ENCODE results near the gene B4GALT5.

The B4GALT5 gene

DNA sequence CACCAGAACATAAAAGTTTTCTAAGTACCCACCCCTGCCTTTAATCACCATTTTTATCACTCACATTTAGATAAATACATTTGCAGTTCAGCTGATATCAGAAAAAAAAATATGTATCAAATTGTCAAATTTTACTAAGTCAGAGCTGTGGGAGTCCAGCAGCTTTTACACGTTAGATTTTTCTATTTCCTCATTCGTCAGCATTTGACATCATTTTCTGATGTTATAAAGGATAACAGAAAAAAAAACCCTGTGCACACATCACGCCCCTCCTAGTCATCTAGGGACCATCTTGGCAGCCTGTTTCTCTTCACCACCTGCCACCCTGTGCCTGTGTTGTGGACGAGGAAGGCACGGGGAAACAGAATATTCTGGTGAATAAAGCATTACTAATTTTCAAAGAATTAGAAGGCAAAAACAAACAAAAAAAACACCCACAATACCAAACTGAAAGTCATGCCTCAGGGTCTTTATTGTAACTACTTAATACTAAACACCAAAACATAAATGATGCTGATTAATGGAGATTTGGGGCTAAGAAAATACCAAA is 12.4 kb downstream of the B4GALT5 start:
- Histone ChIP-seq H3K4me1 (ENCODE audit: control insufficient read depth, insufficient read depth, low read length, poor library complexity, severe bottlenecking) (peaks cover 25% of the 10 kb centered on the region), H3K36me3 (ENCODE audit: control insufficient read depth, insufficient read depth, low read length) (peaks cover 4% of the 10 kb centered on the region), H3K9me3 (ENCODE audit: control insufficient read depth, low read length) (no peaks in the 10 kb centered on the region), H3K4me3 (ENCODE audit: extremely low read depth, insufficient read depth, low read length, poor library complexity, severe bottlenecking) (no peak overlapping the region), H3K27ac (ENCODE audit: low read depth, low read length, severe bottlenecking) (peak overlapping the region; percentile 73)
- no CpG with 5 or more reads among the region's 5 CpGs for WGBS, 2 experiments (ENCODE audit: insufficient coverage in 2 of 2)

DNA sequence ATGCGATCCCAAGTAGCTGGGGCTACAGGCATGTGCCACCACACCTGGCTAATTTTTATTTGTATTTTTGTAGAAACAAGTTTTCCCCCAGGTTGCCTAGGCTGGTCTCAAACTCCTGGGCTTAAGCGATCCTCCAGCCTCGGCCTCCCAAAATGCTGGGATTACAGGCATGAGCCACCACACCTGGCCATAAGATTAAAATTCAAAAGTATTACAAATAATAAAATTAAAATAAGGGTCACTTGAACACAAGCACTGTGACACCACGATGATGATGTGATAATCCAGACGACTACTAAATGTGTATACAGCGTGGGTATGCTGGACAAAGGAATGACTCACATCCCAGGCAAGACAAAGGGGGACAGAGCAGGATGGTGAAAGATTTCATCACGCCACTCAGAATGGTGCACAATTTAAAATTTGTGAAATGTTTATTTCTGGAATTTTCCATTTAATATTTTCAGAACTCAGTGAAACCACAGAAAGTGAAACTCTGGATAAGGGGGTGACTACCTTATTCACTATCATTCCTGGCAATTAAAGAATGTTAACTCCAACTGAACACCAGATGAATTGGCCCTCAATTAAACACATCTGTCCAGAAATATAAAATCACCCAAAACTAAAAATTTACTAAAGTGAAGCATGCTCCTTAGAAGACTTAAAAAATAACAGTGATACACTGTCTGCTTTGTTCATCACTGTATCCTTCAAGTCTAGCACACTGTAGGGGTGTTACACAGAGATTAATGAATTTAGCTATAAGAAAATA is 13.1 kb downstream of the B4GALT5 start:
- Histone ChIP-seq H3K4me3 (ENCODE audit: extremely low read depth, insufficient read depth, low read length, poor library complexity, severe bottlenecking) (no peak overlapping the region), H3K9me3 (ENCODE audit: control insufficient read depth, low read length) (no peaks in the 10 kb centered on the region), H3K36me3 (ENCODE audit: control insufficient read depth, insufficient read depth, low read length) (peaks cover 4% of the 10 kb centered on the region), H3K27ac (ENCODE audit: low read depth, low read length, severe bottlenecking) (peak overlapping the region; percentile 73), H3K4me1 (ENCODE audit: control insufficient read depth, insufficient read depth, low read length, poor library complexity, severe bottlenecking) (peaks cover 25% of the 10 kb centered on the region)
- WGBS, 2 experiments (ENCODE audit: insufficient coverage in 2 of 2), result 83 to 90% methylated on average over 4 of the region's 7 CpGs

DNA sequence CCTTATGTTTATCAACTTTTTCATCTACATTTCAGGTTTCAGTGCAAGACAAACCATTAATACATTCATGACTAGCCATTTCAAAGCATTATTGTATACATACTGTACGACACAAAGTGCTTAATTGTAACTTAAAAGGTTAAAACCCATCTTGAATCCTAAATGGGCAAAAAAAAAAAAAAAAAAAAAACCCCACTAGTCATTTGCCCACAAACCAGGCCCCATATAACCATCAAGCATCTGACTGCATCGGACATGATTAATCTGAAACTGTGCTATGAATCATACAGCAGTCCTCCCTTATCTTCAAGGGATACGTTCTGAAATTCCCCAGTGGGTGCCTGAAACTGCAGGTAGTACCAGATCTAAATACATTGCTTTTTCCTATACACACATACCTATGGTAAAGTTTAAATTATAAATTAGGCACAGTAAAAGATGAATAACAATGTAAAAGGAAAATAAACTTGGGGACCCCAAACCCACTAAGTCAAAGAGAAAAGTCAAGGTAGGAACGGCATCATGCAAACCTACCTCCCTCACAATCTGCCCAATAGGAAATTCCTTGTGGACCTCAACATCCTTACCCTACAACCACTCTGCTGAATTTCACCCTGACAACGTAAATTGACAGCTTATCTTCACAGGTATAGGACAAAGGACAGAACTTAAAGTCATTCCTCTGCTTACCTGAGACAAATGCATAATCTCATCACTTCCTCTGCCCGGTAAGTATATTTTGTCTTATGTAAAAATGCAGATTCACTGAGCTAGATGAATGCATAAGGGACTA is 14.3 kb downstream of the B4GALT5 start:
- Histone ChIP-seq H3K4me3 (ENCODE audit: extremely low read depth, insufficient read depth, low read length, poor library complexity, severe bottlenecking) (no peak overlapping the region), H3K36me3 (ENCODE audit: control insufficient read depth, insufficient read depth, low read length) (no peaks in the 10 kb centered on the region), H3K9me3 (ENCODE audit: control insufficient read depth, low read length) (no peaks in the 10 kb centered on the region), H3K27ac (ENCODE audit: low read depth, low read length, severe bottlenecking) (no peak overlapping the region), H3K4me1 (ENCODE audit: control insufficient read depth, insufficient read depth, low read length, poor library complexity, severe bottlenecking) (peaks cover 25% of the 10 kb centered on the region)
- 51 to 100% methylated on average over 2 of the region's 6 CpGs for WGBS, 2 experiments (ENCODE audit: insufficient coverage in 2 of 2)

DNA sequence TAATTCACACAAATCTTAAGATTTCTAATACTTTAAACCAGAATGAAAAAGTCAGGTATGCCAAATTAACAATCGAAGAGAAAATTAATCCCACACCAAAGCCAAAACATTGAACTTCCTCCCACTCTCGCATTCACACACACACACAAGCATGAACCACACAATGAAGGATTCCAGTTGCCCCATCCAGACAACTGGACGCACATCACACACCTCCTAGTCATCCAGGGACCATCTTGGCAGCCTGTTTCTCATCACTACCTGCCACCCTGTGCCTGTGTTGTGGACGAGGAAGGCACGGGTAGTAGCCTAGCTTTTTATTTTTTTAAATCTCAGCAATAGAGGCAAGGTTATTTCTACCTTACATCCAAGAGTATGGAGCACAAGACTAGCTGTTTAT is 15.2 kb downstream of the B4GALT5 start:
- 94 to 96% methylated on average over 5 of the region's 5 CpGs for WGBS, 2 experiments (ENCODE audit: insufficient coverage in 2 of 2)
- Histone ChIP-seq H3K4me1 (ENCODE audit: control insufficient read depth, insufficient read depth, low read length, poor library complexity, severe bottlenecking) (peaks cover 25% of the 10 kb centered on the region), H3K36me3 (ENCODE audit: control insufficient read depth, insufficient read depth, low read length) (no peaks in the 10 kb centered on the region), H3K4me3 (ENCODE audit: extremely low read depth, insufficient read depth, low read length, poor library complexity, severe bottlenecking) (no peak overlapping the region), H3K9me3 (ENCODE audit: control insufficient read depth, low read length) (no peaks in the 10 kb centered on the region), H3K27ac (ENCODE audit: low read depth, low read length, severe bottlenecking) (no peak overlapping the region)

- H3K4me1 ChIP-seq (ENCODE audit: control insufficient read depth, insufficient read depth, low read length, poor library complexity, severe bottlenecking), result peaks cover 27% of the 10 kb centered on the region
- H3K4me3 ChIP-seq (ENCODE audit: extremely low read depth, insufficient read depth, low read length, poor library complexity, severe bottlenecking), result no peak overlapping the region
- no peaks in the 10 kb centered on the region for H3K36me3 ChIP-seq (ENCODE audit: control insufficient read depth, insufficient read depth, low read length)
- H3K27ac ChIP-seq (ENCODE audit: low read depth, low read length, severe bottlenecking), result no peak overlapping the region
- H3K9me3 ChIP-seq (ENCODE audit: control insufficient read depth, low read length), result no peaks in the 10 kb centered on the region
- WGBS, 2 experiments (ENCODE audit: insufficient coverage in 2 of 2), result 90 to 94% methylated on average over 5 of the region's 6 CpGs
Observed at GRCh38 chr20:49697071-49697470, 16.6 kb downstream of the B4GALT5 start.

DNA sequence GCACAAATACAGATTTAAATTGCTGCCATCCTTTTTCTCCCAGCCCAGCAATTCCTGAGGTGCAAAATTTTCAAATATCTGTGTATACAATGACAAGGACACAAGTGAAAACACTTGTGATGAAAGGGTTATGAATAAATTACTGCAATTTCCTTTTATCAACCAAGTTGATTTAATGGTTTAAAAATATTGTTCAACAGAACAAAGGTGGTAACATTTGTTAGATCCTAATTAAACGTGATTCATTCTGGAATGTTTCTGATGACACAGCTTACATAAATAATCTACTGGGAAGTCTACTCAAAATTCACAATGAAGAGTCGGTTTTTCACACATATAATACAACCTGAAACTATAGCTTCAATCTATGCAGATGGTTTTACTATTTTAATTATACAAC is 17.1 kb downstream of the B4GALT5 start:
- Histone ChIP-seq H3K4me1 (ENCODE audit: control insufficient read depth, insufficient read depth, low read length, poor library complexity, severe bottlenecking) (peaks cover 27% of the 10 kb centered on the region), H3K36me3 (ENCODE audit: control insufficient read depth, insufficient read depth, low read length) (no peaks in the 10 kb centered on the region), H3K4me3 (ENCODE audit: extremely low read depth, insufficient read depth, low read length, poor library complexity, severe bottlenecking) (no peak overlapping the region), H3K27ac (ENCODE audit: low read depth, low read length, severe bottlenecking) (no peak overlapping the region), H3K9me3 (ENCODE audit: control insufficient read depth, low read length) (no peaks in the 10 kb centered on the region)
- WGBS, 2 experiments (ENCODE audit: insufficient coverage in 2 of 2), result no CpG with 5 or more reads among the region's 2 CpGs

DNA sequence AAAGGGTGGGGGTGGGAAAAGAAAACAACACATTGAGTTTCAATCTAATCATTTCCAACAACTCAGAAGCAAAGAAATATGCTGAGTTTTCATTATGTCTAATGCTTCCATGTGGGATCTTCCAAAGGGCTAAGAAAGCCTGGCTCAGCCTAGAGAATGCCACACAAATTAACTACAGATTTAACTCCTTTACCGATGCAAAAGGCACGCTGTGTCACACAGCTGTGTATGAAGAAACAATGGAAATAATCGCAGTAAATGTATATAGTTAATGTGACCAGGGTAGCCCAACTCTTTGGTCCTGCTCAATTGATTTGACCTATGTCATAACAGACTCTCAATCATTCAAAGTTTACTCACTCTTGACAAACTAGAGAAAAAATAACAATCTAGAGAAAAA is 17.8 kb downstream of the B4GALT5 start:
- Histone ChIP-seq H3K9me3 (ENCODE audit: control insufficient read depth, low read length) (no peaks in the 10 kb centered on the region), H3K27ac (ENCODE audit: low read depth, low read length, severe bottlenecking) (no peak overlapping the region), H3K36me3 (ENCODE audit: control insufficient read depth, insufficient read depth, low read length) (no peaks in the 10 kb centered on the region), H3K4me1 (ENCODE audit: control insufficient read depth, insufficient read depth, low read length, poor library complexity, severe bottlenecking) (peaks cover 23% of the 10 kb centered on the region), H3K4me3 (ENCODE audit: extremely low read depth, insufficient read depth, low read length, poor library complexity, severe bottlenecking) (no peak overlapping the region)
- WGBS, 2 experiments (ENCODE audit: insufficient coverage in 2 of 2), result no CpG with 5 or more reads among the region's 3 CpGs

GRCh38 chr20:49694450-49695071 is 19.1 kb downstream of the B4GALT5 start:
- Histone ChIP-seq H3K4me3 (ENCODE audit: extremely low read depth, insufficient read depth, low read length, poor library complexity, severe bottlenecking) (no peak overlapping the region), H3K27ac (ENCODE audit: low read depth, low read length, severe bottlenecking) (no peak overlapping the region), H3K36me3 (ENCODE audit: control insufficient read depth, insufficient read depth, low read length) (no peaks in the 10 kb centered on the region), H3K9me3 (ENCODE audit: control insufficient read depth, low read length) (no peaks in the 10 kb centered on the region), H3K4me1 (ENCODE audit: control insufficient read depth, insufficient read depth, low read length, poor library complexity, severe bottlenecking) (peaks cover 12% of the 10 kb centered on the region)
- WGBS, 2 experiments (ENCODE audit: insufficient coverage in 2 of 2), result 43 to 50% methylated on average over 2 of the region's 2 CpGs

DNA sequence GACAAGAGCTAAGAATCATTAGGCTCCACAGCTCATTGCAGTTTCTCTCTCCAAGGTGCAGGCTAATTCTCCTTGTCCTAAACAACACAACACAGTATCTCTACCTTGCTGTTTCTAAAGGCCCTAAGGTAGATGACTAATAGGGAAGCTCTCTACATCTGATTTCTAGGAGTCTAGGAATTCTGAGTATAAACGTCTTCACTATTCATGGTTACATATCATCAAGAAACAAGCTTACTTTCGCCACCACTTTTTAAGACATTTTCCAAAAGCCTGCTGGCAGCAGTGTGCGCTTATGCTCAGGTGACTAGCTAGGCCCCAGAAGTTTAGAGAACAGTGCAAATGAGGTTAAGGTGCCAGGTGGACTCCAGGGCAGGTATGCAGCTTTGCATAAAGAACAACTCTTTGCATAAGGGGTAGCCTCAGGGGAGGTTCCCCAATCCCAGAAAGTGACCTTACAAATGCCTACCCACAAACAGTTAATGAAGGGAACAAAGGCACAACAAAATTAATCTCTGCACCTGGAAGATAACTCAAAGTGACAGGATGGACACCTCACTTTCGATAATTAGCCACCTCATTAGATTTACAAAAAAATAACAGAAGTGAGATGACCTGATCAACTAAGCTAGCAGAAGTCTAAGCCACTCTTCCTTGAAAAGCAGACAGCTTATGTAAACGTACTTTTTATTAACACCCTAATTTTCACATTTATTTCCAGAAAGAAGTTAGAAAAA is 20.1 kb downstream of the B4GALT5 start:
- 80 to 94% methylated on average over 1 to 2 of the region's 5 CpGs for WGBS, 2 experiments (ENCODE audit: insufficient coverage in 2 of 2)
- Histone ChIP-seq H3K9me3 (ENCODE audit: control insufficient read depth, low read length) (no peaks in the 10 kb centered on the region), H3K36me3 (ENCODE audit: control insufficient read depth, insufficient read depth, low read length) (no peaks in the 10 kb centered on the region), H3K27ac (ENCODE audit: low read depth, low read length, severe bottlenecking) (no peak overlapping the region), H3K4me3 (ENCODE audit: extremely low read depth, insufficient read depth, low read length, poor library complexity, severe bottlenecking) (no peak overlapping the region), H3K4me1 (ENCODE audit: control insufficient read depth, insufficient read depth, low read length, poor library complexity, severe bottlenecking) (peaks cover 9% of the 10 kb centered on the region)

- H3K9me3 ChIP-seq (ENCODE audit: control insufficient read depth, low read length), result no peaks in the 10 kb centered on the region
- H3K36me3 ChIP-seq (ENCODE audit: control insufficient read depth, insufficient read depth, low read length), result no peaks in the 10 kb centered on the region
- no peak overlapping the region for H3K27ac ChIP-seq (ENCODE audit: low read depth, low read length, severe bottlenecking)
- H3K4me1 ChIP-seq (ENCODE audit: control insufficient read depth, insufficient read depth, low read length, poor library complexity, severe bottlenecking), result peaks cover 9% of the 10 kb centered on the region
- H3K4me3 ChIP-seq (ENCODE audit: extremely low read depth, insufficient read depth, low read length, poor library complexity, severe bottlenecking), result no peak overlapping the region
- 0% methylated on average over 1 of the region's 3 CpGs for WGBS, 2 experiments (ENCODE audit: insufficient coverage in 2 of 2)
Observed at GRCh38 chr20:49692941-49693340, 20.7 kb downstream of the B4GALT5 start.

Measured in mesodermal cell (in vitro differentiated cells).